ENCODE measurements around the gene ABCG2. TPM values are rescaled to one million over a fixed set of nuclear protein-coding genes. Genes with fewer than 3 reads are reported as not detected.
"Not testable (repeated sequence)": the region's sequence is repeated elsewhere in the genome, so short reads cannot be mapped to it uniquely, and the experiment has no call there.

Gene ABCG2
- total RNA-seq, 1 experiment from 2014 or later: 0.24 TPM

GRCh38 chr4:88159229-88159725, 838 bp upstream of the ABCG2 start:
- H3K36me3 Mint-ChIP-seq (ENCODE audit: insufficient read depth, unreplicated experiment): peaks cover 6% of the 10 kb centered on the region
- no TSS peak for BruUV-seq (replicated peaks)
- intact Hi-C loops (cut with micrococcal nuclease; ENCODE audit: unreplicated experiment): no loop called here
- peaks cover 13% of the 10 kb centered on the region for H3K27me3 Mint-ChIP-seq (ENCODE audit: unreplicated experiment)
- no peaks in the 10 kb centered on the region for H3K9me3 Mint-ChIP-seq (ENCODE audit: low read depth, unreplicated experiment)
- no peak for DNase-seq
- no peak overlapping the region for H3K27ac Mint-ChIP-seq (ENCODE audit: unreplicated experiment)
- no peak for TF ChIP-seq CTCF (IDR thresholded peaks at IDR 0.05; ENCODE audit: unreplicated experiment)
- peak overlapping the region; percentile 63 for H3K4me3 Mint-ChIP-seq (ENCODE audit: low read depth, unreplicated experiment)
- CTCF ChIA-PET: interaction anchor here (1.0 kb wide), 1 partner anchor 126 kb away, joined by 3 read pairs; no protein-coding TSS in a partner anchor
- no peaks in the 10 kb centered on the region for H3K4me1 Mint-ChIP-seq (ENCODE audit: low read depth, unreplicated experiment)

GRCh38 chr4:88158038-88158488, 376 bp downstream of the ABCG2 start:
- CTCF ChIA-PET: no interaction called here
- Mint-ChIP-seq H3K27ac (ENCODE audit: unreplicated experiment) (no peak overlapping the region), H3K27me3 (ENCODE audit: unreplicated experiment) (peaks cover 13% of the 10 kb centered on the region), H3K4me1 (ENCODE audit: low read depth, unreplicated experiment) (no peaks in the 10 kb centered on the region), H3K36me3 (ENCODE audit: insufficient read depth, unreplicated experiment) (peaks cover 6% of the 10 kb centered on the region), H3K9me3 (ENCODE audit: low read depth, unreplicated experiment) (no peaks in the 10 kb centered on the region), H3K4me3 (ENCODE audit: low read depth, unreplicated experiment) (peak overlapping the region; percentile 63)
- intact Hi-C loops (cut with micrococcal nuclease; ENCODE audit: unreplicated experiment): no loop called here
- no peak for TF ChIP-seq CTCF (IDR thresholded peaks at IDR 0.05; ENCODE audit: unreplicated experiment)
- BruUV-seq (replicated peaks): no TSS peak
- DNase-seq: no peak

GRCh38 chr4:88152331-88152730, 6.1 kb downstream of the ABCG2 start:
- H3K36me3 Mint-ChIP-seq (ENCODE audit: insufficient read depth, unreplicated experiment); H3K9me3 Mint-ChIP-seq (ENCODE audit: low read depth, unreplicated experiment); intact Hi-C loops (cut with micrococcal nuclease; ENCODE audit: unreplicated experiment); CTCF ChIA-PET; H3K27ac Mint-ChIP-seq (ENCODE audit: unreplicated experiment); BruUV-seq (replicated peaks); DNase-seq; H3K4me1 Mint-ChIP-seq (ENCODE audit: low read depth, unreplicated experiment); H3K4me3 Mint-ChIP-seq (ENCODE audit: low read depth, unreplicated experiment): not testable (repeated sequence)
- H3K27me3 Mint-ChIP-seq (ENCODE audit: unreplicated experiment): peaks cover 12% of the 10 kb centered on the region

- H3K36me3 Mint-ChIP-seq (ENCODE audit: insufficient read depth, unreplicated experiment): no peaks in the 10 kb centered on the region
- H3K4me1 Mint-ChIP-seq (ENCODE audit: low read depth, unreplicated experiment): peaks cover 27% of the 10 kb centered on the region
- no peak overlapping the region for H3K27ac Mint-ChIP-seq (ENCODE audit: unreplicated experiment)
- intact Hi-C loops (cut with micrococcal nuclease; ENCODE audit: unreplicated experiment): no loop called here
- DNase-seq: no peak
- CTCF ChIA-PET: no interaction called here
- H3K4me3 Mint-ChIP-seq (ENCODE audit: low read depth, unreplicated experiment): no peak overlapping the region
- BruUV-seq (replicated peaks): no TSS peak
- no peak for TF ChIP-seq CTCF (IDR thresholded peaks at IDR 0.05; ENCODE audit: unreplicated experiment)
- H3K27me3 Mint-ChIP-seq (ENCODE audit: unreplicated experiment): peaks cover 12% of the 10 kb centered on the region
- no peaks in the 10 kb centered on the region for H3K9me3 Mint-ChIP-seq (ENCODE audit: low read depth, unreplicated experiment)
Observed at GRCh38 chr4:88148560-88148959, 9.9 kb downstream of the ABCG2 start.

GRCh38 chr4:88147799-88148217, 10.6 kb downstream of the ABCG2 start:
- CTCF ChIA-PET: no interaction called here
- peaks cover 31% of the 10 kb centered on the region for H3K4me1 Mint-ChIP-seq (ENCODE audit: low read depth, unreplicated experiment)

More at GRCh38 chr4:88147799-88148217, 10.6 kb downstream of the ABCG2 start:
- DNase-seq: no peak
- Mint-ChIP-seq H3K9me3 (ENCODE audit: low read depth, unreplicated experiment) (no peaks in the 10 kb centered on the region), H3K27me3 (ENCODE audit: unreplicated experiment) (peaks cover 12% of the 10 kb centered on the region), H3K36me3 (ENCODE audit: insufficient read depth, unreplicated experiment) (no peaks in the 10 kb centered on the region), H3K4me3 (ENCODE audit: low read depth, unreplicated experiment) (no peak overlapping the region), H3K27ac (ENCODE audit: unreplicated experiment) (no peak overlapping the region)
- BruUV-seq (replicated peaks): no TSS peak
- no peak for TF ChIP-seq CTCF (IDR thresholded peaks at IDR 0.05; ENCODE audit: unreplicated experiment)
- intact Hi-C loops (cut with micrococcal nuclease; ENCODE audit: unreplicated experiment): no loop called here
